Measurements from ENCODE around the gene FRMD4A.
"Not testable (repeated sequence)": the region's sequence is repeated elsewhere in the genome, so short reads cannot be mapped to it uniquely, and the experiment has no call there.

Gene FRMD4A

DNA sequence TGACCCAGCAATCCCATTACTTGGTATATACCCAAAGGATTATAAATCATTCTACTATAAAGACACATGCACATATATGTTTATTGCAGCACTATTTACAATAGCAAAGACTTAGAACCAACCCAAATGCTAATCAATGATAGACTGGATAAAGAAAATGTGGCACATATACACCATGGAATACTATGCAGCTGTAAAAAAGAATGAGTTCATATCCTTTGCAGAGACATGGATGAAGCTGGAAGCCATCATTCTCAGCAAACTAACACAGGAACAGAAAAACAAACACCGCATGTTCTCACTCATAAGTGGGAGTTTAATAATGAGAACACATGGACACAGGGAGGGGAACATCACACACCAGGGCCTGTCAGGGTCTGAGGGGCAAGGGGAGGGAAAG lies 434.6 kb downstream of the FRMD4A start:
- DNase-seq, result not testable (repeated sequence)

DNA sequence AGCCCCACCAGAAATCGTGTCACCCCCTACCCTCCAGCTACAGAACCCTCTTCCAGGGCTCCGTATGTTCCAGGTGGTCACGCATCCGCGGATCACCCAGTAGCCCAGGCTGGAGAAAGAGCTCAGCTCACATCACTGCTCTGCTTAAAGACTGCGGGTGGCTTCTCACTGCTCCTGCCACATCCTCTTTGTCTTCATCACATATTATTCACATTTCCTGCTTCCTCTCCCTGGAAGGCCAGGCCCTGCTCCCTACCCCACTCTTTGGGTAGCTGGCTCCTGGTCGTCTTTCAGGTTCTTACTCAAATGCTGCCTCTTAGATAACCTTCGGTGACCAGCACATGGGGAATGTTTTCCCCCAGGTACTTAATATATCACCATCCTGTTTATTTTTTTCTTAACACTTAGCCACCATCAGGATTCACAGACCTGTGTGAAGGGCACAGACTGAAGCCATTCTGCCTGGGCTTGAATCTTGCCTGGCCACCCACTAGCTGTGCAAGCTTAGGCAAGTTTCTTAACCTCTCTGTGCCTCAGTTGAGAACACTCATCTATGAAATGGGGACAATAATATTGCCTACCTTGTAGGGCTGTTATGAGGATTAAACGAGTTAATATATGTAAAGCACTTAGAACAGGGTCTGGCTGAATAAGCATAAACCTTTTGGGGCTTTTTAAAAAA lies 436.2 kb downstream of the FRMD4A start:
- no peak for DNase-seq

DNA sequence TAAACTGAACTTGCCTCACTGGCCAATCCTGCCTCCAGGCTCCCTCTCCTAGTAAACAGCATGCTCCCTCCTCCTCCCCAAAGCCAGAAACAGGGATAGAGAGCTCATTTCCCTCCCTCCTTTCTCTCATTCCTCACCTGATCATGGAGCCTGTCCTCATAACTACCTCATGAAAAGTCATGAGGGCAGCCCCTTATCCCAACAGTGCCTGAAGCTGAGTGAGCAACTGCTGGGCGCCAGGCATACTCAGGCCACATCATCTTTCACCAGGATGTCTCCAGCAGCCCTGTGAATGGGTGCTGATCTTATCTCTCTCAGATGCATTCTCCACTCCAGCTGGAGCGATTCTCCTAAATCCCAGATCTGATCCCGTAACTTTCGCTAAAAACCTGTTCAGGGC lies 436.8 kb downstream of the FRMD4A start:
- DNase-seq, result no peak

DNA sequence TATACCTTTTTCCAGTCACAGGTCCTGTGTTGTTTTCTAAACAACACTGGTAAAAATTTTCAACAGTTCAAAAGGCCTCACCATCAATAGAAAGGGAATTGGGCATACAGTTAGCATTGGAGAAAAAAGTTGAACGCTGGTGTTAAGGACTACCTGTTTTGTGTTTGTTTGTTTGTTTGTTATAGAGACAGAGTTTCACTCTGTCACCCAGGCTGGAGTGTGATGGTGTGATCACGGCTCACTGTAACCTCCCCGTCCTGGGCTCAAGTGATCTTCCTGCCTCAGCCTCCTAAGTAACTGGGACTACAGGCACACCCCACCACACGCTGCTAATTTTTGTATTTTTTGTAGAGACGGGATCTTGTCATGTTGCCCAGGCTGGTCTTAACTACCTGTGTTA lies 437.9 kb downstream of the FRMD4A start:
- DNase-seq, result no peak

DNA sequence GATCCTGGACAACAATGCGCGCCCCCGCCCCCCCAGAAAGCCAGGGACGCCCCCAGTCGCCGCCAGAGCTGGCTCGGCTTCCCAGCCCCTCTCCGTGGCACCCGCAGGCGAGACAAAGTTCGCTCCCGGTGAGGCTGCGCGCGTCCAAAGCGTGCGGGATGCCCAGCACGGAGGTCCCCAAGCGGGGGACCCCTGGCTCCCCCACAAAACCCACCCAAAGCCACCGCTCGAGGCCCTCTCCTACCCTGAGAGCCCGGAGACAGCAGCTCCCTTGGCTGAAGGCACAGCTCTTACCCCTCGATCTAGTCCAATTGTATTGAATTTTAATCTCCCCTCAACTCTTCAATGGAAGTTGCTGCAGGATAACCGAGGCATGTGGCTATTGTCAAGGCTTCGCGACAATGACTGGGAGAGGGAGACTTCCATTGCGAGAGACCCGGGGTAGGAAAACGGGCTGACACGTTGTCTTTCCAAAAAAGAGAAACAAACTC lies 438.7 kb downstream of the FRMD4A start:
- no peak for DNase-seq

DNA sequence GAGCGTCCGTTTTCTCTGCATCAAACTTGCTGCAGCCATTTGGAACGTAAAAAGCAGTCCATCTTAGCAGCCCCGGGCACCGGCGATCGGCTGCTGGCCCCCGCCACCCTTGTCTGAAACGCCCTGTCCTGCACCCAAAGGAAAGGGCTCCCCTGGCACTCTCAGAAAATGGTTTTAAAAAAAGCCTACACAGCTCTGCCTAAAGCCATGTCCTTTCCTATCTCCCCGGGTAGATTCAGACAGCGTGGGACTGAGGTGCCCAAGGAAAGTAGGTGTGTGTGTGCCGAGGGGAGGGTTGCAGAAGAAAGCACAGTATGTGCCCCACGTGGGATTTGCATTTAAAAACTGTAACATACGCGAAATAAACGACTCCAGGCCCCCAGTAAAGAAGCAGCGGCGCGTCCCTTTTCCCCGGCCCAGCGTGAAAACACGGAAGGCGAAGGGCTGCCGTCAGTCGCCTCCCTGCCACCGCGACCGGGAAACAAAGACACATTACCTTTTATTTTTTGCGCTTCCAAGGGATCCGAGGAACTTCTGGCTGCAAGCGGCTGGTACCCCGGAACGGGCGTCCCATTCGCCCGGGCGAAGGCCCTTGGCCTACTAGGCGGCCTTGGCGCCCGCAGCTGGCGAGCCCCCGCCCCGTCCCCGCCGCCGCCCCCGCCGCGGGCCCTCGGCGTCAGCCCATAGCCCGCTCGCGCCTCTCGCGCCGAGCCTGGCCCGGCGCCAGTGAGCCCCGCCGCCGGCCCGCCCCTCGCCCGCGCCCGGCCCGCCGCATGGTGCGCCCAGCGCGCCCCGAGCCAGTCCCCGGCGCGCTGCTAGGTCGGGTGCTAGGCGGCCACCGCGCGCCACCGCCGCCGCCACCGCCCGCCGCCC lies 439.4 kb downstream of the FRMD4A start:
- no peak for DNase-seq

DNA sequence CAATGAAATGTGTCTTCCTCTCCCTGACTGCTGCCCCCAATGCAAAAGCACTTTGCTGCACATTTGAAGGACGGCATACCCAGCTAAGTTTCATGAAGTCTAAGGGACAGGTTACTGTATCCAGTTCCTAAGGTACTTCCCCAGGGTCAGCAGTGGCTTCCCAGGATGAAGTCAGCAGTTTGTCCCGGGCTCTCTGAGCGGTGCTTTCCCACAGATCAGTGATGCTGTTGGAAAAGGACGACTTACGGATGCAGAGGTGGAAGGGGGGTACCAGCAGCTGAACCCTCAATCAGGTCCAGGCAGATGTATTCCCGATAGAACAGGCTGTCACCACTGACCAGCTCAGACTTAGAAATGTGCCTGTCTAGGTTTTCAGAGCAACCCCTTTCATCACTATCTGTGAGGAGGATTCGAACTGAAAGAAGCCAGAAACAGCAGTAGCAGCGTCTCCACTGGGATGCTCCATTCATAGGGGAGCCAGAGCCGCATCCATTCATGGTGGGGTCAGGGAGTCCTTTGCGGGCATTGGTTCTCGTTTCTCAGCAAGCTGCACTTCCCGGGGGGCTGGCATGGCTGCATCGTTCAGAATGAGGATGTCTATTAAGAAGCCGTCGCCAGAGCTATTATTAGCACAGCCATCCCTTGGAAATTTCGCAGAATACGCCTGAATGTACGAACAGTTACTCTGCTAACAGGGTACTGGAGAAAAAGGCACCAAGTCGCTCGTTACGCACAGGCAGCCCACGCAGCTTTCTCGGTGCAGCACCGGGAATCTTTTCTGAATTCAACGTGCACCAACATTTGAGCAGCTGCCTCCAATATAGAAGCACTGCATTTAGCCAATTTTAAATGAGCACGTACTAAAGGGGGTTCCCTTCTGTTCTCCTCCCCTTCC lies 440.2 kb downstream of the FRMD4A start:
- DNase-seq, result peak; percentile 55

DNA sequence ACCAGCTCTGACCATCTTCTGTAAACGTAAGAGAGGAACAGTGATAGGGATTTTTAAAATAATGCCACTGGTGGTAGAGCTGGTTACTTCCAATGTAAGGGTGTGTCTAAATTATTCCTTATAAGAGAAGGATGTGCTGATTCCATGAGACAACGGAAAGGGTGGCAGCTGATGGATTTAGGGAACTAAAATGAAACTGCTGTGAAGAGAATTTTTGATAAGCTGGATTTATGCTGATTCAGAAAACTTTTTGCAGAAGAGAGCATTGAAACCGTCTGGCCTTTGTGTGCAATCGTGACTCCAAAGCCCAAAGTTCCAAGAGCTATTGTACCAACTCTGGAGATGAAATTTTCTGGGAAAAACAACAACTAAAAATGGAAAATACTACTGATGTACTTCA lies 443.0 kb downstream of the FRMD4A start:
- no peak for DNase-seq

DNA sequence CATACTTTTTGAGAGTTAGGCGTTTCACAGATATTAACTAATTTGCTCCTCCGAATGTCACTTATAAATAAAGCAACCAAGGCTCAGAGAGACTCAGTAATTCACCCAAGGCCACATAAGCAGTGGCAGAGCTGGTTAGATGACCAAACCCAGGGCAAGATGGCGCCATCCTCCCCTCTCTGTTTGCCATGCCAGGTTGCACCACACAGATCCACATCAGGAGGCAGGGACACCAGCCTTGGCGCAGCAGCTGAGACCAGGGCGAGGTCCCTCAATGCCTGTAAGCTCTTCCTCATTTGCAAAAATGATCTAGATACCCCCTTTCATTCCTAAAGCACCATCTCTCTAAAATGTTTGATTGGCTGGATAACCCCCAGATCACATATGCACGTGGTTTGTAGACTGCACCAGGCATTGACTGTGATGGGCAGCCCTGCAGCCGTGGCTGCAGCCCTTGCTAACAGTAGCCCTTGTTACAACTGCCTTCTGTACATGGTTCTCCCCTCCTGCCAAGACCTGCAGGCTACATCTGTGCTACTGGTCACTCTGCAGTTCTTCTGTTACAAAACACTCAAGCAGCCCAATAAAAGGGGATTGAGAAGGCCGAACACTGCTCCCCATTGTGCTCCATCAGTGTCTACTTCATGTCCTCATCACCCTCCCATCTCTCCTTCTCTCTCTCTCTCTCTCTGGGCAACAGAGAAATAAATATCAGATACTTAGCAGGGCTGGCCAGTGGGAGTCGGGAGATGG lies 445.3 kb downstream of the FRMD4A start:
- peak; percentile 89 for DNase-seq

DNA sequence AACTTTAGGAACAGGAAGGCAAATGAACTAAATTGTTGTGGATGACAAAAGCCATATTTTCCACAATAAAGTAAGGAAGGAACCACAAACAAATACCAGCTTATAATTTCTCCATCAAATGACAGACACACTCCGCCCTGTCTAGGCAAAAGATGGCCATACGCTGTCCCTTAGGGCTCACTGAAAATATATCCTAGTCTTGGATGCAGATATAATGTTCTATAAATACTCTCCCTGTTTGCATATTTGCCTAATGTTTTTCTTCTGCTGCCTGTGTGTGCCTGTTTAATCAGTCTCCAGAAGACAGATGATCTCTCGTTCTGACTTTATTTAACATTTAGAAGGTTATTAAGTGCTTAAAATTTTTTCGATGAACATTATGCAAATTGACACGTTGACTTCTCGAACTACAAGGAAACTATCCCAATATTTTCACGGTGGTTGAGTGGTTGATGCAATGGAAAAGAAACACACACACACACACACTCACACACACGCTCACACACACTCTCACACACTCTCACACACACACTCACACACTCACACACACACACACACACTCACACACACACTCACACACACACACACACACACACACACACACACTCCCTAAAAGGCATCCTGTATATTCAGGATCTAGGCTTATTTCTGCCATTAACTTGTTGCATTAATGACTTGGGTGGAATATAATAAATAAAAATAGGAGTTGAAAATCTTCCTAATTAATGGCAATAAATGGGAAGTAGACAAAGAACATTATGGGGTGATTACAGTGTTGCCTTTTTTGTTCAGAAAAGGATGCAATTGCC lies 446.9 kb downstream of the FRMD4A start:
- DNase-seq, result no peak

DNA sequence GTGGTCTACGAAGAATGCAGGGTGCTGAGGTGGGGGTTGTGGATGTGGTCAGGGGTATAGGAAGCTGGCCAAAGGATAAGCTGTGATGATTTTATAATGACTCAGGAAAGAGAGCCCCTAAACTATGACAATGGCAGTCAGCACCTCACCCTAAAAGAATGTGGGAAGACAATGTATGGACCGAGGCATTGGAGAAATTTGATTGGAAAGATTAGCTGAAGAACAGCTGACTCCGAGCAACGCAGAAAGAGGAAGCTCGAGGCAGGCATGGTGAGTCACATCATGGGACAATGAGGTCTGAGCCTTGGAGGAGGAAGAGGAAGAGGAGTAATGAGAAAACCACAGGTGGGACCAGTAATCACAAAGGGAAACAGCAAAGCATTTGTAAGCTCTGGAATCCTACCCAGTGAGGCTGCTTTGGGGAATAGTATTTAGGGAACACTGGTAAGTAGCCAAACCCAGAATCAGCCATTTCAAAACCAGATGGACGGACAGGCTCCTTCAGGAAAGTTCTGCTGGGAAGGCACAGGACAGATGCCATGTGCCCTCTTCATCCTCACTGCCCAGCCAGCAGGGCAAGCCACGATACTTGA lies 448.5 kb downstream of the FRMD4A start:
- DNase-seq, result peak; percentile 35

DNA sequence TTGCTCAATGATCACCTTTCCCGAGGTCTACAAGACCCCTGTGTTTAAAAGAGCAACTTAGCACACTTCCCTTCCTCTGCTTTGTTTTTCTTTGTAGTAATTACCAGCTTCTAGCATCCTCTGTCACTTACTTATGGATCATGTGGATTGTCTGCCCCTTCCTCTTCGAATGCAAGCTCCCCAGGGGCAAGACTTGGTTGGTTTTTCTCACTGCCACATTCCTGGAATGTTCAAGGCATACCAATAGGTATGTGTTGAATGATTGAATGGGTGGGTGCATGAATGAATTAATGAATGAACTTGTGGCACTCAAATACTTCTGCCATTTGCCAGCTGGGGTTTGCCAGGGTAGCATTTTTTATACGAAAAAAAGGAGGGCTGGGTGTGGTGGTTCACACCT lies 450.0 kb downstream of the FRMD4A start:
- no peak for DNase-seq

DNA sequence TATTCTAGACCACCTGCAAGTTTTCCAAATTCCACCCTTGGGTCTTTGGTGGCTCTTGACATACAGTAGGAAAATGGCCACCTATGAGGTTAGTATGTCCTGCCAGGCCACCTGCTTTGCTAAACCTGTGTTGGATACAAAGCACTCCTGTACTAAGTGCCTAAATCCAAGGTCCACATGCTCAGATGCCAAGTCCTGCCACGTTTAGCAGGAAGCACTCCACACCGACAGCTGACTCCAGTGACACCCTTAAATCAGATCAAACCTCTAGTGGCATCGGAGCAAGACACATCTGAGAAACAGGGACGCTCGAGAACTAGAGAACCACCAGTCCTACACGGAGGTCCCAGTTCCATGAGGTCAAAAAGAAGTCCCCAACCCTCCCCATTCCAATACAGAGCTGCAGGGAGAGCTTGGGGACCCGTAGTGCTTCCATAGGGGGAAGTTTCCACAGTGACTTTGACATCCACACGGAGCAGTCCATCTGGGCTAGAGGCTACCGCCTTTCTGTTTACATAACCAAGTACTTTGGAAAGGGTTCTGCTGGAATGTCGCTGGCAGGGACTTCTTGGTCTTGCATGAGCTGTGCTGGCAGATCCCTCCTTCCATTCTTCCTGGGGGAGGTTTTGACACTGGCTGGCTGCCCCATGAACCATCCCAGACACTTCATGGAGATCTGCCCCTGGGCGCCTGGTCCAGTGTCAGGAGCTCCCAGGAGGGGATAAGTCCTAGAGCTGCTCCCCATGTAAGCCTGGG lies 453.4 kb downstream of the FRMD4A start:
- DNase-seq, result peak; percentile 20

DNA sequence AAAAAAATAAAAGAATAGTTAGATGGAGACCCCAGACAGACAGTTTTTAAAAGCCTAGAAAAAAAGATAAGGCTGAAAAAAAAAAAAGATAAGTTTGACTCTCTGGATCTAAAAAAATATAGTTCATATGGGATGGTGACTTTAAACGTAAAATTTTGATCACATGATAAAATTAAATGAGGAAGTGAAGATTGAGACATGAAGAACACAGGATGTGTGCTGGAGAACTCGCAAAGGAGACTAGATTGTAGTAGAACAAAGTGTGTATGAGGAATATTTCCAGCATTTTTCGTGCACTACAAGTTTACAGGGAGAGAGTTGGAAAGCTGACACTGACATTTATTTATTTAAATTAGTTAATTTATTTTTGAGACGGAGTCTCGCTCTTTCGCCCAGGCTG lies 457.5 kb downstream of the FRMD4A start:
- DNase-seq, result no peak

DNA sequence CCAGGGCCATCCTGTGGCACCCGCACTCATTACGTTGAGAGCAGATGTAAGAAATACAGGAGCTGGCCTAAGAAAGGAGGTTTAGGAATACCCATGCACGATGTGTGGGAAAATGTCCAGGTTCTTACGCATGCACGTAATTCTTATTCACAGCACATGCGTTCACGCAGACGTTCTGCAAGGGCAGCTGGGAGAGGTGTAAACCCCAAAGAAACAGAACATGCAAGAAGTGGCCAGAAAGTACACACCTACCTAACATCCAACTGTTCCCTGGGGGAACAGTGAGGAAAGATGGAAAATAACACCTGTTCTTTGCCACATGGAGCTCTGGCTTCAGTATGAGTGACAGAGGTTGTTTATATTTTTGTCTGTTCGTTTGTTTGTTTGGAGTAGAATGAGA lies 458.3 kb downstream of the FRMD4A start:
- DNase-seq, result no peak

DNA sequence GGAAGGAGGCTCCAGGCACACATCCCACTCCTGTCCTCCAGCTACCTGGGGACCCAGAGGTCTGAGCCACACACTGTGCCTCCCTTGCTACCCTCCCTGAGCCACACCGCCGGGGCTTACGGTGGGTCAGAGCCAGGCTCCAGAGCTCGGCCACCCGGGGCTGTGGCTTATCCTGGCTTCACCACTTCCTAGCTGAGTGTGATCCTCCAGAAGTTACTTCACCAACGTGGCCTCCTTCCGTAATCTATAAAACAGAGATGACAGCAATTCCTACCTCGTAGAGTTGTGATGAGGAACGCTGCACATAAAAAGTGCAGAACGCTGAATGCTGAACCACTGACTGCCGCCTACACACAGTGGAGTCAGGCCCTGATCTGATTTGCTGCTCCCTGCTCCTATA lies 458.9 kb downstream of the FRMD4A start:
- DNase-seq, result no peak

DNA sequence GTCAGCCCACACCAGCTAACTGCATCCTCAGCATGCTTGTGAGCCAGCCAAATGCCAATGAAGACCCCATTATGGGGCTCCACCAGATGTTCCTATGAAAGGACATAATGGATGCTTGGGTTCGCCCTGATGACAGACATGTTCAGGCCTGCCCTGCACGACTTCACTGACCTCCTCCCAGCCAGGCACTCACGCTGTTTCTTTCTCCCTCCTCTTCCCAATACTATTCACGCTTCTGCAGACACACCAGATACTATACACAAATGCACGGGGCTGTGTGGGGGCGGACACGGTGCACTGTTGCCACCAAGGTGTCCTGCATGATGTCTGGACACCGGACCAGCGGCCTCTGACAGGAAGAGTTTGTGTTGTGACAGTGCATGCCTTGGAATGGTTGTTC lies 459.7 kb downstream of the FRMD4A start:
- no peak for DNase-seq

DNA sequence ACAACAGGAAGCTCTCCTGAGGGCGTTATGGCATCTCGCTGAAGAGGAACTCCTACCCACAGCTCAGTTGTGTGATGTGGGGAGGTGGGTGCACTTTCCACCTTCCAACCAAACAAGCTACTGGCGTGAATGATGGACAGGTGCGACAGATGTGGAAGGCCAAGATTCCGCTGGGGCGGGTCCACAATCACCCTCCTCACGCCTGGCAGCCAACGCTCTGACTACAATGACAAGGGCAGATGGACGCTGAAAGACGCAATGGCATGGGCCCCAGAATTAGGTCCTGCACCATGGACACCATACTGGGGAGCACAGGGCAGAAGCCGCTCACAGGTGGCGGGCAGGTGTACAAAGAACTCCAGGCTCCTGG lies 461.4 kb downstream of the FRMD4A start:
- no peak for DNase-seq

DNA sequence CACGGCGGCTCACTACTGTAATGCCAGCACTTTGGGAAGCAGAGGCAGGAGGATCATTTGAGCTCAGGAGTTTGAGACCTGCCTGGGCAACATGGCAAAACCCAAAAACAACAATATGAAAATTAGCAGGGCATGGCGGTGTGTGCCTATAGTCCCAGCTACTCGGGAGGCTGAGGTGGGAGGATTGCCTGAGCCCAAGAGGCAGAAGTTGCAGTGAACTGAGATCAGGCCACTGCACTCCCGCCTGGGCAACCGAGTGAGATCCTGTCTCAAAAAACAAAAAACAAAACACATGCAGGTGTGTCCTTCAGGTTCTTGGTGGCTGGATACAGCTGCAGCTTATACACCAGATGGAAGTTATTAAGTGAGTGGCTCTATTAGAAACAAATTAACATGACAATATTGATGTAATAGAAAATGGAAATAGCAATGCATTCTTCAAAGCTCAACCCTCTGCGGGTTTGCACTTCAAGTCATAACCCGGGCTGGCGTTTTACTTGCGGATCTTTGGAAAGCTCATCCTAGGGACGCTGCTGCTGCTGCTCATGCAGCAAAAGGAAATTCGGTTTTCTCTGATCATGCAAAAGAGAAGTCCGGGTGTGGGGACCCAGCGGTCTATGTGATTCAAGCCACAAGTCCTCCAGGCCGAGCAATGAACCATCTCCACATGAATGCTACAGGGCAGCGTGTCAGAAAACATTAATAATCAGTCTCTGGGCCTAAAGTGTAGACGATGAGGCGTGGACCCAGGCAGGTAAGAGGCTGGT lies 462.0 kb downstream of the FRMD4A start:
- DNase-seq, result no peak

DNA sequence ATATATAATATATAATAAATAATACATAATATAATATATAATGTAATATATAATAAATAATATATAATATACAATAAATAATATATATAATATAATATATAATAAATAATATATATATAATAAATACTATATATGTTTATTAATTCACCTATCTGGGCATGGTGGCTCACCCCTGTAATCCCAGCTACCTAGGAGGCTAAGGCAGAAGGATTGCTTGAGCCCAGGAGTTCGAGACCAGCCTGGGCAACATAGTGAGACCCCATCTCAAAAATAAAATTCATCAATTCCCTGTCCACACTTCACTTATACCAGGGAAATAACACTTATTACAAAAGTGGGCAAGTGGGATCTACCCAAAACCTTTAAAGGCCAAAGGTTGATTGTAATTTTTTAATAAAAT lies 462.9 kb downstream of the FRMD4A start:
- no peak for DNase-seq

All from midbrain (tissue), 1 donor.